HuH-7.5 (cell line): ENCODE results near the gene SPNS1.

Source experiments
- DNase-seq: peaks from one replicate; pipeline ENCODE4 v3.0.0; 2011; ENCODE audit warnings: low spot score

The SPNS1 gene

DNA sequence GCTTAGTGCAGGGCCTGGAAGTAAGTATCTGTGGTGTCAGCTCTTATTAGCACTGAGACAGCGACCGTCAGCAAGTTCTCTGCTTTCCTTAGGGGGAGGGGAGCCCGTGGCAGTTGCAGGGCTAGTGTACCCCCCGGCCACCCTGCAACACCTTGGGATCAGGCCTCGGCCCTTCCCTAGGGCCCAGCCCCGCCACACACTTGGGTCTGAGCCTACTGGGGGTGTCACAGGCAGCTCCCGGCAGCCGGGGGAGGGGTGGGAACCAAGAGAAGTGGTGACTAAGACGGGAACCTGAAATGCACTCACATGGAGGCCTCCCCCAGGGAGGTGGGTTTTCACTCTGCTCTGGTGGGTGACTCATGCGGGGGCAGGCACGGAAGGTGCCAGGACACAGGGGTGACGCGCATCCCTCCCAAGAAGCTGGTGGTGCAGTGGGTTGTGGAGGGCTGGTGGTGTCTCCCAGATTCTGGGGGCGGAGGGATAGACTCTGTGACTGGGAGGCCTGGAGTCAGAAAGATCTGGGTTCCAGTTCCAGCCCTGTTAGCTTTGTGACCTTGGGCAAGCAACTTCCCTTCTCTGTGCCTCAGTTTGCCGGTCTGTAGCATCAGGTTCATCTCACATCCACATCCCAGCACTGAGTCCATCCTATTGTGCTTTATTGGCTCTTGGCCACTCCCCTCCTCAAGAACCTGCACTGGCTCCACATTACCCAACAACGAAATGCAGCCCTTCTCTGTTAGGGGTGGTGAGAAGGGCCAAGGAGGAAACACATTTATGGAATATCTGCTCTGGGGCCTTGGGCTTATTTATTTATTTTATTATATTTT is 54.8 kb downstream of the SPNS1 start:
- no peak for DNase-seq

- no peak for DNase-seq
Observed at GRCh38 chr16:29030086-29030840, 55.7 kb downstream of the SPNS1 start.
